ENCODE measurements around the gene OTOGL.

Gene OTOGL

GRCh38 chr12:80381121-80381520 lies 281.8 kb downstream of the OTOGL start:
- no peak for DNase-seq

DNA sequence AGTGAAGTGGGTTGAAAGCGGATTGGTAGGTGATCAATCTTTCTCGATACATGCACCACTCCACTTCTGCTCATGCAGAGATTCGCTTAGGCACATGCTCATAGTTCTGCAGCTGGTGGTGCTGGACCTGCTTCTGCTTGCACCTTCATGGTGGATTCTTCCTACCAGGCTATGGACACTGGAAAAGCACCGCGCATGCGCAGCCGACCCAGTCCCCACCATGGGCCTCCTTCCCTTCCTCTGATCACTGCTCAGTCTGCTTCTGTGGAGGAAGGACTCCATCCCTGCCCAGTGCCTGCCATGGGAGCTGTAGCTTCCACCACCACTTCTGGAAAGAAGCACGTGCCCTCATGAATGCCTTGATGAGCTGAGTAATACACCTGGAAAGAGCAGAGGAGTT lies 282.9 kb downstream of the OTOGL start:
- DNase-seq = no peak

- DNase-seq = no peak
These were observed 301.2 kb downstream of the OTOGL start for GRCh38 chr12:80400571-80400991.

- DNase-seq = no peak
These were observed 301.9 kb downstream of the OTOGL start for GRCh38 chr12:80401191-80401590.

GRCh38 chr12:80404629-80405028 lies 305.3 kb downstream of the OTOGL start:
- no peak for DNase-seq

DNA sequence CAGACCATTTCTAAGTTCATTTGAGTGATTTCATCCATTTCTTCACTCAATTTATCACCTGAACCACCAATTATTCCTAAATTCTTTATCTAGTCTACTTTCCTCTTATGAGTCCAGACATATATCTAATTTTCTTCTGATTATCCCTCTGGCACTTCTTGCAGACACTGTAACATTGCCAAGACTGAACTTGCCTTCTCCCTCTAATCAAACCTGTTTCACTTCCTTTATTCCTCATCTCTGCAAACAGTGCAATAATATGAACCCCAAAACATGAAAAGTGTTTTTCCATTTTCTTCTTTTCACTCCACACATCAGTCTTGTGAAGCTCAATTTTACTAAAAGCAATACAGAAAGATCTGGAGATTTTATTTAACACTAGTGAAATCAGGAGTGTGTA lies 306.9 kb downstream of the OTOGL start:
- no peak for DNase-seq

DNA sequence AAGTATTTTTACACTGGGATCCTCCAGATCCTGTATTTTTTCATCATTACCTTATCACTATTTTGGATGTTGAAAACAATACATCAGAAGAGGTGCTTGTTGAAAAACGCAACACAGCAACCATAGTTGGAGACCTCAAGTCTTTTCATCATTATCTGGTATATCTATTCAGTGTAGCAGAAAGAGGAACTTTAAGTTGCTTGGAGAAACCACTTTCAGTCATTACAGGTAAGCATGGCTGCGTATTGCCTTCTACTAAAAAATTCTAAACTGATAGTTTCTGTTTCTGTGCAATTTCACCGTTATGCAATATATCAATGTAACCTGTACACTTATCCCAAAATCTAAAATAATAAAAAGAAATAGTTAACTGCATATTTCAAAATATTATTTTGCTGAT lies 312.4 kb downstream of the OTOGL start:
- no peak for DNase-seq

GRCh38 chr12:80412343-80412953 lies 313.1 kb downstream of the OTOGL start:
- DNase-seq = no peak

DNA sequence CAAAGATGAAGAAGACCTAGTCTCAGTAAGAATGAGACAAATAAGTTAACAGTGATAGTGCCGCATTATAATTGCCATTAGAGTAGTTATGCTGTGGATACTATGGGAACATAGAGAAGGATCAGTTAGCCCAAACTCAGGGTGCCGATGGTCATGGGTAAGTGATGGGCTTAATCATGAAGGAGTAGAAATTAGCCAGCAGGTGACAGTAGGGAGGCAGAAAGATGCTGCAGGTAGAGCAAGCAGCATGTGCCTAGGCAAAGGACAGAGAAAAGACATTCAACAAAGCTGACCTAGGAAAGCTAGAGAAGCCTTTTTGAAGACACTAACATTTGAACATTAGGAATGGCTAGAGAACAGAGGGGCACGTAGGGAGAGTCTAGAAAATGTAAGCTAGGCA lies 314.1 kb downstream of the OTOGL start:
- DNase-seq = no peak

DNA sequence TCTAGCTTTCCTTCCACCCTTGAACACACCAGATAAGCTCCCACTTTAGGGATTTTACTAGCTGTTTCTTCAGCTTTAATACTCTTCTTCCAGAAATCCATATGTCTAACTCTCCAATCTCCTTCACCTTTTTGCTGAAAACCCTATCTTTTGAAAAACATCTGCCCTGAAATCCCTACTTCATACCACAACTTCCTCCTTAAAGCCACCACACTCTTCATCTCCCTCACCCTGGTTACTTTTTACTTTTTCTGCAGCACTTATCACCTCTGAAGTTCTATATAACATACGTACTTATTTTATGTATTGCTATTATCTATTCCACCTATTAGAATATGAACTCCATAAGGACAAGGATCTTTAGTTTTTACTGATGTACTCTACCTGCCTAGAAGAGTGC lies 316.1 kb downstream of the OTOGL start:
- no peak for DNase-seq

DNA sequence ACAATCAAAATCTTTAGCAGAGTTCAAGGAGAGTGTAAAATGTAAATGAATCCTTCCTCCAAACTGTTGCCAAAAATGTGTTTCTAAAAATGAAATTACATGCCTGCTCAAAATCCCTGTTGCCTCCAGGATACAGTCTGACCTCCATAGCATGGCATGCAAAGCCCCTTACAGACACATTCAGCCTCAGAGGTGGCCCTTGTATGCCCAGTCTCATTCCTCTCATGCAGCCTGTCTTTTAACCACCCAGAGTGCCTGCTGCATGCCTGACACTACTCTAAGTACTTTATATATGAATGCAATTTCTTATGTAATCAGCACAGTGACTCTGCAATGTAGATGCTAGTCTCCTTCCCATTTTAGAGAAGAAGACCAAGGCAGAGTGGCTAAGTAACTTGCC lies 320.3 kb downstream of the OTOGL start:
- DNase-seq = no peak

DNA sequence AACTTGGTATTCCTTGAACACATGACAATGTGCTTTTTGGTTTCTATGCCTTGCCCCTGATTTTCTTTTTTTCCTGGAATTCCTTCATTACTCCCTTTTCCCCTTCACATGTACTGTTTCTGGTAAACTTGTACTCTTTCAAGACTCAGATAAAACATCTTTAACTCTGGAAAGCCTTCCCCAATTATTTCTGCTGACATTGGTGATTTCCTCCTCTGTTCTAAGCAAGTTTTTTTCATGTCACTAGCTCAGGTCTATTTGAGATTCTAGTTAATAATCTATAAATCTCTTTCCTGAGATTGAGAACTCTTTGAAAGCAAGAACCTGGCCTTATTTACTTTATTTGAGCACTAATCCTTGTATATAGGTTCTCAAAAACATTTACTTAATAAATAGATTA lies 320.7 kb downstream of the OTOGL start:
- DNase-seq = no peak

- DNase-seq = no peak
These were observed 323.2 kb downstream of the OTOGL start for GRCh38 chr12:80422550-80422949.
